HG03097 (cell line): ENCODE measurements around the gene EMP2.

Source experiments
- ATAC-seq: cut with Tn5 transposase; IDR thresholded peaks from one replicate; pipeline ENCODE4 v1.9.1; 2021; ENCODE audit not compliant: unreplicated experiment, low FRiP score

Gene EMP2

GRCh38 chr16:10495031-10495345, 85.4 kb downstream of the EMP2 start:
- ATAC-seq = no peak

GRCh38 chr16:10494343-10495030, 85.9 kb downstream of the EMP2 start:
- no peak for ATAC-seq

- no peak for ATAC-seq
These were observed 87.1 kb downstream of the EMP2 start for GRCh38 chr16:10493276-10493675.

GRCh38 chr16:10490141-10490540, 90.3 kb downstream of the EMP2 start:
- no peak for ATAC-seq

- ATAC-seq = no peak
These were observed 94.6 kb downstream of the EMP2 start for GRCh38 chr16:10485698-10486382.

GRCh38 chr16:10485159-10485558, 95.2 kb downstream of the EMP2 start:
- ATAC-seq = no peak

- no peak for ATAC-seq
These were observed 100.2 kb downstream of the EMP2 start for GRCh38 chr16:10480151-10480550.
